ENCODE measurements around the gene PIK3R5. TPM values are rescaled to one million over a fixed set of nuclear protein-coding genes. Genes with fewer than 3 reads are reported as not detected.
"Not testable (repeated sequence)": the region's sequence is repeated elsewhere in the genome, so short reads cannot be mapped to it uniquely, and the experiment has no call there.

PIK3R5 gene
- total RNA-seq, 1 donor from 2014 or later, result 44.0 TPM

- Histone ChIP-seq H3K27ac (no peak overlapping the region), H3K27me3 (ENCODE audit: low read depth) (no peaks in the 10 kb centered on the region), H3K36me3 (peaks cover 44% of the 10 kb centered on the region), H3K4me1 (no peaks in the 10 kb centered on the region), H3K4me3 (no peak overlapping the region), H3K9me3 (no peaks in the 10 kb centered on the region)
- peak; percentile 15 for TF ChIP-seq CTCF (IDR thresholded peaks at IDR 0.05)
- intact Hi-C loops (cut with DNase I), result no loop called here
- ATAC-seq (no peak), DNase-seq (no peak)
These were observed 77.4 kb downstream of the PIK3R5 start for GRCh38 chr17:8887834-8888703.

GRCh38 chr17:8887301-8887700 lies 78.2 kb downstream of the PIK3R5 start:
- DNase-seq, result no peak
- H3K36me3 ChIP-seq, result peaks cover 44% of the 10 kb centered on the region

GRCh38 chr17:8885967-8886684 lies 79.4 kb downstream of the PIK3R5 start:
- Histone ChIP-seq H3K4me3 (no peak overlapping the region), H3K36me3 (peaks cover 49% of the 10 kb centered on the region), H3K27me3 (ENCODE audit: low read depth) (no peaks in the 10 kb centered on the region), H3K9me3 (no peaks in the 10 kb centered on the region), H3K4me1 (no peaks in the 10 kb centered on the region), H3K27ac (no peak overlapping the region)
- DNase-seq (peak; percentile 49), ATAC-seq (no peak)
- no peak for TF ChIP-seq CTCF (IDR thresholded peaks at IDR 0.05)
- intact Hi-C loops (cut with DNase I), result no loop called here

More at GRCh38 chr17:8887301-8887700, 78.2 kb downstream of the PIK3R5 start:
- Histone ChIP-seq H3K4me3 (no peak overlapping the region), H3K9me3 (no peaks in the 10 kb centered on the region), H3K27me3 (ENCODE audit: low read depth) (no peaks in the 10 kb centered on the region), H3K27ac (no peak overlapping the region), H3K4me1 (no peaks in the 10 kb centered on the region)
- ATAC-seq, result no peak
- intact Hi-C loops (cut with DNase I), result no loop called here
- TF ChIP-seq CTCF (IDR thresholded peaks at IDR 0.05), result no peak

GRCh38 chr17:8885163-8885966 lies 80.1 kb downstream of the PIK3R5 start:
- H3K4me1 ChIP-seq; H3K27me3 ChIP-seq (ENCODE audit: low read depth); intact Hi-C loops (cut with DNase I); H3K9me3 ChIP-seq; H3K27ac ChIP-seq; H3K4me3 ChIP-seq; ATAC-seq: not testable (repeated sequence)
- peak; percentile 46 for DNase-seq
- H3K36me3 ChIP-seq, result peaks cover 47% of the 10 kb centered on the region

- H3K4me3 ChIP-seq, result no peak overlapping the region
- H3K9me3 ChIP-seq, result no peaks in the 10 kb centered on the region
- intact Hi-C loops (cut with DNase I), result no loop called here
- no peak for TF ChIP-seq CTCF (IDR thresholded peaks at IDR 0.05)
- no peak for ATAC-seq
- DNase-seq, result no peak
- no peaks in the 10 kb centered on the region for H3K4me1 ChIP-seq
- H3K36me3 ChIP-seq, result peaks cover 50% of the 10 kb centered on the region
- H3K27me3 ChIP-seq (ENCODE audit: low read depth), result no peaks in the 10 kb centered on the region
- H3K27ac ChIP-seq, result no peak overlapping the region
These were observed 81.0 kb downstream of the PIK3R5 start for GRCh38 chr17:8884336-8884990.
